Germinal center (tissue), 1 donor: ENCODE measurements around the gene PDZD11.
"Not testable (repeated sequence)": the region's sequence is repeated elsewhere in the genome, so short reads cannot be mapped to it uniquely, and the experiment has no call there.

Experiments
- DNase-seq: peaks from one replicate; pipeline ENCODE4 v3.0.0; 2012; ENCODE audit warnings: mixed read lengths, low spot score

The PDZD11 gene

DNA sequence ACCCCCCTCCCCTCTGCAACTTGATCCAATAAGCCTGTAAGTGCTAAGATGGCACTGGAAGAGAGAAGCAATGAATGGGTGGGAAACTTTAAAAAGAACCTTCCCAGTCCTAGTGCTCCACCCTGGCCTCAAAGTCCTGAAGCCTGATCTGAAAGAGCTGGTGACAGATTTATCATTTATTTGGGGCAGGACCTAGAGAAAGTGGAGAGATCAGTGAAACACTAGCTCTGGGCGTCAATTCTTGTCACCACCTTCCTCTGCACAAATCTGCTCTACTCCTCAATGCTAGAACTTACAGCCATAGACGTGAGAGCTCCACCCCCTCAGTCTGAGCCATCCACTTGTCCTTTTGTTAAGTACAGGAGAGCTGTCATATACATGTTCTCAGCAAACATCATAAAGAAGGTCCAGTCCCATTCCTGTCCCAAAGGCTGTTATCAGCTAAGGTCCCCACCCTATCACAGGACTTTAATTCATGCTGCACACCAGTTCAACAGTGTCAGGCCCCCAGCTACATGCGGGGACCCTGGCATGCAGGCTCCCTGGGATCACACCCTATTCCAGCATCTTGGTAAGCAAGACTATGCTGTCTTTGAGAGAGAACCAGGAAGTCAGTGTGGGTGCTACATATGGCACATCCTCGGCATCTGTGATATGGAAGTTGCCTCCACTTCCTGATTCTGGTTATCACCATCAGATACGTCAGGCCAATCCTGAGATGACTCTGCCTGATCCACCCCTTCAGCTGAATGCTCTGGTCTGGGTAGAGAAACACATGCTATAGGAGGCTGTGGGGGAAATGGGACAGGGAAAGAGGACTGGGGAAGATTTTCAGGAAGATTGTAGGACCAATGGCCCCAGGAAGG lies 32.1 kb downstream of the PDZD11 start:
- DNase-seq: no peak

DNA sequence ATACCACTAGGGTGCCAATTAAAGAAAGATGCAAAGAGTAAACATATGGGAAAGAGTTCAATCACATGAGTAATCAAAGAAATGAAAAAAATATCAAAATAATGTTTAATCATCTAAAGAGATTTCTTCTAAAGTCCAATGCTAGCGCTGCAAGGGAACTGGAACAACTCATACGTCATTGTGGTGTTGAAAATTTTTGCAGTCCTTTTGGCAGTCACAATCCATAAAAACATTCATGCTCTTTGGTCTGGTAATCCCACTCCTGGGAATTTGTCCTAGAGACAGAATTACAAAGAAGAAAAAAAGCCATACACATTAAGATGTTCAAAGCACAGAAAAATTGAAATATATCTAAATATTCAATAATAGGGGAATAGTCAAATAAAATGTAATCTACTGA lies 34.3 kb downstream of the PDZD11 start:
- DNase-seq: no peak

DNA sequence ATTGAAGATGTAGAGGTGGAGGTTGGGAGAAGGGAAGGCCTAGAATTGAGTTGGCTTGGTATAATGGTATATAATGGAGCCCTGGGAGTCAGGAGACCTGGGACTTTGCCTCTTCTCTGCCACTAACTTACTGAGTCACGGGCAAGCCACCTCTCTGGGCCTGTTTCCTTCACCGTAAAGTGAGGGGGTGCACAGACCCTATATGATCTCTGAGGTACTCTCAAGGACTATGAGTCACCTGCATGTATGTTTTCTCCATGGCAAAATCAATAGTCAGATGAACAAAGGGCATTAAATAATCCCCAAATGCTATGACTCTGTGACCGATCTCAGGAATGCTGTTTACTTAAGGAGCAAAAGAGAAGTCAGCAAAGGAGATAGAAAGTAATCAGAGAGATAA lies 34.8 kb downstream of the PDZD11 start:
- DNase-seq: no peak

DNA sequence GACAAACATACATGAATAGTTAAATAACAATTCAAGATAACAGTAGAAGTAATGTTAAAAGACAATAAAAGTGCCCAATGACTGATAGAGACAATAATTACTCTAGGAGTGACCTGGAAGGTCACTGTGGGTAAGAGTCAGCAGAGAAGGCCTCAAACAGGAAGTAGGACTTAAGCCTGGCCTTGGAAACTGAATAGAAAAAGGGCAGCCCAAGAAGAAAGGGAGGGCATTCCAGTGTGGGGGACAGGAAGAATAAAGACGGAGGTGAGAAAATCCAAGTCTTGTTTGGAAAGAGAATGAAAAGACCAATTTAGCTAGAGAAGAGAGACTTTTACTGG lies 35.7 kb downstream of the PDZD11 start:
- DNase-seq: no peak

DNA sequence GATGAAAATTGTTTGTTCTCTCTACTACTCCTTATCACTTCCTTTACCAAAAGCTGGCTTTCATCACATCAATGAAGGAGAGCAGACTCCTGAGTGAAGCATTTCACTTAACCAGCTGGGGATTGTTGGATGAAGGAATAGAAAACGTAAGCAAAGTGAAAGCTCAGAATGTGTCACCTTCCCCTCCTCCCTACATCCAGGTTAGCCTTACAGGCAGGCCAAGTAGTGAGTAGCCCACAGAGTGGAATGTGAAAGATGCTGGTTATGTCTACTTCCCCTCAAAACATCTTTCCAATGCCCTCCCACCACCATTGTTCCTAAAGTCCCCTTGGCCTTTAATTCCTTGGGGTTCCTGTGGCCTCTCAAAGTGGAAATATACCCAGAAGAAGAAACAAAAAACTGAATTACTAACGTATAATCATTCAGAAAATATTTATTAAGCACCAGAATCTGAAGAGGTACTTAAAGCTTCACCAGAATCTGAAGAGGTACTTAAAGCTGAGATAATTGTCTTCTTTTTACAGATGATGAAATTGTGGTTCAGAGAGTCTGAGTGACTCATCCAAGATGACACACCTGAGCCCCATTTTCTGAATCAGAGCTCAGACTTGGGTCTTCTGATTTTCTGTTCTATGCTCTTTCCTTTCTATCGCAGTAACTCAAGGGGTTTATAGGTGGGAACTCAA lies 36.2 kb downstream of the PDZD11 start:
- DNase-seq: no peak

DNA sequence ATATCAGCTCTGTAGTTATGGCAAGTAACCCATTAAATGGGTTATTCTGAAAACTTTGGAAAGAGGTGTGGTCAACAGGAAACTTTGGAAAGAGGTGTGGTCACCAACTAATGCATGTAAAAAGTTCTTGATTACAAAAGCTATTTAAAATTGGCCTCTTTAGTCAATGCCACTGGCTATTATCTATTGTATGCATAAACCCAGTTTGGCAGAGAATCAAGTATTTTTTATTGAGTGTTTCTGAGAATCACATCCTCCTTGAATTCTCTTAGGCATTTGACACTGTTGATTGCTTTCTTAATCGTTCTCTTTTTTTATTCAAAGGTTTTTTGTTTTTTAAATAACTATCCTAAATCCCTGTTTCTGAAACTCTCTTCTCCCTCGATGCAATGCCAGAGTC lies 37.2 kb downstream of the PDZD11 start:
- no peak for DNase-seq

DNA sequence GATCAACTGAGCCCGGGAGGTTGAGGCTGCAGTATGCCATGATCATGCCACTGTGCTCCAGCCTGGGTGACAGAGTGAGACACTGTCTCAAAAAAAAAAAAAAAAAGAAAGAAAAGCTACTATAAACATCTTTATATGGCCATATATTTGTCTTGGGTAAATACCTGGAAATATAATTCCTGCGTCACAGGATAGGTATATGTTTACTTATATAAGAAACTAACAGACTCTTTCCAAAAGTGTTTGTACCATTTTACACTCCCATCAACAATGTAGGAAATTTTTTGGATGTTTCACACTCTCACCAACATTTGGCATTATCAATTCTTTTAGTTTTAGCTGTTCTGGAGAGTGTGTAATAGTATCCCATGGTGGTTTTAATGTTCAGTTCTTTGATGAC lies 42.5 kb downstream of the PDZD11 start:
- no peak for DNase-seq

DNA sequence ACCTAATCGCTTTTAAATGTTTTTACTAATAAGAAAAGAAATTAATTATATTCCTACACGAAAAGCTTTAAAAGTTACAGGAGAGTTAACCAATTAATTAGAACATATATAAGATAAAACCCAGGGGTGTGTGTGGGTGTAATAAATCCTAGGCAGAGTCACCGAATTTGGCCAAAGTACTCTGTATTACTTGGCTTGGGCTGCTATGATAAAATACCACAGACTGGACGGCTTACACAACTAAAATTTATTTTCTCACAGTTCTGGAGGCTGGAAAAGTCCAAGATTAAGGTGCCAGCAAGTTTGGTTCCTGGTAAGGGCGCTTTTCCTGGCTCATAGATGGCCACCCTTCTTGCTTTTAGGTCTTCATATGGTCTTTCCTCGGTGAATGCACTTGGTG lies 44.8 kb downstream of the PDZD11 start:
- DNase-seq: no peak

DNA sequence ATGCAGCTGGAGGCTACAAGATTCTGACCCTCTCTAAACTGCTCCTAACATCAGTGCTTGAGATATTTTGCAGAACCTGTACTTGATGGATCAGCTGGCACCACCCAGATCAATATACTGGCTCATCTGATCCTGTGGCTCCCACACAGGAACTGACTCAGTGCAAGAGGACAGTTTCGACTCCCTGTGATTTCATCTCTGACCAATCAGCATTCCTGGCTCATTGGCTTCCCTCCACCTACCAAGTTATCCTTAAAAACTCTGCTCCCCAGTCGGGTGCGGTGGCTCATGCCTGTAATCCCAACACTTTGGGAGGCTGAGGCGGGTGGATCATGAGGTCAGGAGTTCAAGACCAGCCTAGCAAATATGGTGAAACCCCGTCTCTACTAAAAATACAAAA lies 46.1 kb downstream of the PDZD11 start:
- not testable (repeated sequence) for DNase-seq

DNA sequence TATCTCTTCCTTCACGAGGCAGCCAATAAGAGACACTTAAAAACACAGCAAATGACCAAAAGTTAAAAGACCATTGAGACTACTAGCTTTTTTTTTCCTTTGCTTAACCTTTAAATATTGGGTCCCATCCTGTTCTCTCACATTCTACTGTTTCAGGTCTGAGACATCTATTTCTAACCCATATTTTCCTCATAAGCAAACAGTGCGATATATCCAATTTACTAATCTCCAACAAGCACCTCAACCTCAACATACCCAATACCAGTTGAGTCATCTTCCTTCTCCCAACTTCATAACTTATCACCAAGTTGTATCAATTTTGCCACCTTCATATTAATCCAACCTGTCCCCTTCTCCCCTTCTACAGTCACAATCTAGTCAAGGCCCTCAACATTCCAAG lies 48.2 kb downstream of the PDZD11 start:
- no peak for DNase-seq

DNA sequence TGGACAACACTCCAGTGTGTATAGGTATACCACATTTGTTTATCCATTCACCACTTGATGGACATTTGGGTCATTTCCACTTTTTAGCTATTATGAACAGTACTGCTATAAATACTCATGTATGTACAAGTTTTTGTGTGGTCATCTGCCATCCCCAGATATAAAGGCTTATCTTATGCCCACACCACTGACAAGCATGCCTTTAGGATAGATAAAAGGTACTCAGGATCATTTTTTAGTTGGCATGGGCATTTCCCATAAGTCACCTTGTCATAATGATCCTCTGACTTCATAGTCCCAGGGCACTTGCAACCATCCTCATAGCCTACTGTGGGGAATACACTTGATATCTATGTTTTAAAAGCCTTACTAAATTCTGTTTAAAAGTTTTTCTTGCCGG lies 49.0 kb downstream of the PDZD11 start:
- no peak for DNase-seq
